Activated CD4-positive, alpha-beta T cell treated with anti-CD3 and anti-CD28 coated beads, Interleukin-2, amount 10 ng/mL, durations not matched to agents 24 days and 14 days (primary cell): ENCODE measurements around the gene PBXIP1. TPM values are rescaled to one million over a fixed set of nuclear protein-coding genes. Genes with fewer than 3 reads are reported as not detected.
"Not testable (repeated sequence)": the region's sequence is repeated elsewhere in the genome, so short reads cannot be mapped to it uniquely, and the experiment has no call there.

Source experiments
- DNase-seq: peaks from one replicate; pipeline ENCODE4 v3.0.0; 2022
- H3K27ac Mint-ChIP-seq: one replicate; pipeline ENCODE4 v1.8.0; 2022; ENCODE audit warnings: mild to moderate bottlenecking, mixed read lengths
- H3K27me3 Mint-ChIP-seq: one replicate; pipeline ENCODE4 v1.8.0; 2022; ENCODE audit warnings: mixed read lengths
- H3K36me3 Mint-ChIP-seq: one replicate; pipeline ENCODE4 v1.8.0; 2022; ENCODE audit warnings: low read depth, mild to moderate bottlenecking, mixed read lengths
- H3K4me1 Mint-ChIP-seq: one replicate; pipeline ENCODE4 v1.8.0; 2021; ENCODE audit warnings: mixed read lengths
- H3K4me3 Mint-ChIP-seq: one replicate; pipeline ENCODE4 v1.8.0; 2022; ENCODE audit warnings: mild to moderate bottlenecking, moderate library complexity, mixed read lengths
- H3K9me3 Mint-ChIP-seq: one replicate; pipeline ENCODE4 v1.8.0; 2021; ENCODE audit warnings: mixed read lengths
- intact Hi-C: fragments of 100-400 bp; cut with micrococcal nuclease; formaldehyde crosslinking; loops from one replicate; pipeline ENCODE4 v1.15.1; 2023
- total RNA-seq: library from RNA; stranded (reverse); gene quantifications from 2 replicates; pipeline ENCODE4 v1.2.3, GENCODE V29; 2022

PBXIP1 gene
- total RNA-seq, 1 donor from 2014 or later = 21.6 TPM

- Mint-ChIP-seq H3K4me3 (no peak overlapping the region), H3K4me1 (peaks cover 16% of the 10 kb centered on the region), H3K27ac (no peak overlapping the region), H3K27me3 (no peaks in the 10 kb centered on the region), H3K9me3 (no peaks in the 10 kb centered on the region), H3K36me3 (peaks cover 34% of the 10 kb centered on the region)
- intact Hi-C loops = no loop called here
- peak; percentile 70 for DNase-seq
Observed at GRCh38 chr1:154988058-154988954, 32.4 kb upstream of the PBXIP1 start.

- H3K4me1 Mint-ChIP-seq = peaks cover 16% of the 10 kb centered on the region
- H3K9me3 Mint-ChIP-seq = no peaks in the 10 kb centered on the region
- H3K27ac Mint-ChIP-seq = no peak overlapping the region
- intact Hi-C loops = no loop called here
- H3K4me3 Mint-ChIP-seq = no peak overlapping the region
- peaks cover 32% of the 10 kb centered on the region for H3K36me3 Mint-ChIP-seq
- DNase-seq = no peak
- no peaks in the 10 kb centered on the region for H3K27me3 Mint-ChIP-seq
Observed at GRCh38 chr1:154987326-154987725, 31.4 kb upstream of the PBXIP1 start.

- H3K9me3 Mint-ChIP-seq, H3K4me3 Mint-ChIP-seq, H3K27me3 Mint-ChIP-seq, H3K27ac Mint-ChIP-seq, DNase-seq, intact Hi-C loops: not testable (repeated sequence)
- H3K36me3 Mint-ChIP-seq = peaks cover 32% of the 10 kb centered on the region
- peaks cover 16% of the 10 kb centered on the region for H3K4me1 Mint-ChIP-seq
Observed at GRCh38 chr1:154986736-154987135, 30.8 kb upstream of the PBXIP1 start.

GRCh38 chr1:154983776-154984466, 28.0 kb upstream of the PBXIP1 start:
- peak; percentile 64 for DNase-seq
- intact Hi-C loops = loop anchor here (1.0 to 5.0 kb wide), 6 partner anchors 10 to 208 kb away; partner anchors contain the start of genes ADAM15, CKS1B, KRTCAP2 and SLC50A1
- peak overlapping the region; percentile 8 for H3K27ac Mint-ChIP-seq

GRCh38 chr1:154982897-154983648, 27.2 kb upstream of the PBXIP1 start, which contains the start of gene FLAD1:
FLAD1 (plus strand) TSS chr1:154983344; CDS start chr1:154983695, 351 bp downstream.
- H3K4me1 Mint-ChIP-seq = peaks cover 11% of the 10 kb centered on the region
- intact Hi-C loops = loop anchor here (1.0 to 5.0 kb wide), 6 partner anchors 9 to 209 kb away; partner anchors contain the start of genes ADAM15, CKS1B, KRTCAP2 and SLC50A1
- DNase-seq = peak; percentile 99
- no peaks in the 10 kb centered on the region for H3K27me3 Mint-ChIP-seq
- no peak within 1 kb of the TSS for H3K4me3 Mint-ChIP-seq
- H3K36me3 Mint-ChIP-seq = peaks cover 21% of the 10 kb centered on the region
- H3K27ac Mint-ChIP-seq = peak within 1 kb of the TSS; percentile 8
- H3K9me3 Mint-ChIP-seq = no peaks in the 10 kb centered on the region

More at GRCh38 chr1:154983776-154984466, 28.0 kb upstream of the PBXIP1 start:
- H3K4me3 Mint-ChIP-seq = no peak overlapping the region
- H3K27me3 Mint-ChIP-seq = no peaks in the 10 kb centered on the region
- no peaks in the 10 kb centered on the region for H3K9me3 Mint-ChIP-seq
- H3K4me1 Mint-ChIP-seq = peaks cover 16% of the 10 kb centered on the region
- H3K36me3 Mint-ChIP-seq = peaks cover 29% of the 10 kb centered on the region

- H3K4me1 Mint-ChIP-seq = peaks cover 16% of the 10 kb centered on the region
- no peak overlapping the region for H3K27ac Mint-ChIP-seq
- no peak for DNase-seq
- H3K4me3 Mint-ChIP-seq = no peak overlapping the region
- intact Hi-C loops = loop anchor here (2.0 to 5.0 kb wide), 4 partner anchors 68 to 210 kb away; partner anchors contain the start of genes ADAM15, KRTCAP2, SLC50A1 and TRIM46
- no peaks in the 10 kb centered on the region for H3K27me3 Mint-ChIP-seq
- no peaks in the 10 kb centered on the region for H3K9me3 Mint-ChIP-seq
- peaks cover 23% of the 10 kb centered on the region for H3K36me3 Mint-ChIP-seq
Observed at GRCh38 chr1:154982341-154982740, 26.4 kb upstream of the PBXIP1 start.

- Mint-ChIP-seq H3K27me3 (no peaks in the 10 kb centered on the region), H3K4me1 (peaks cover 17% of the 10 kb centered on the region), H3K27ac (no peak overlapping the region), H3K4me3 (no peak overlapping the region), H3K9me3 (no peaks in the 10 kb centered on the region), H3K36me3 (peaks cover 26% of the 10 kb centered on the region)
- intact Hi-C loops = loop anchor here (10.0 kb wide), 1 partner anchor 1526 kb away; the partner anchor contains the start of gene MEF2D
- DNase-seq = no peak
Observed at GRCh38 chr1:154978360-154978759, 22.5 kb upstream of the PBXIP1 start.

GRCh38 chr1:154977762-154978161, 21.9 kb upstream of the PBXIP1 start:
- H3K4me3 Mint-ChIP-seq = peak overlapping the region; percentile 42
- not testable (repeated sequence) for H3K27ac Mint-ChIP-seq
- intact Hi-C loops = loop anchor here (10.0 kb wide), 1 partner anchor 1527 kb away; the partner anchor contains the start of gene MEF2D

GRCh38 chr1:154975409-154976059, 19.6 kb upstream of the PBXIP1 start:
- Mint-ChIP-seq H3K27me3 (no peaks in the 10 kb centered on the region), H3K36me3 (peaks cover 28% of the 10 kb centered on the region), H3K4me3 (no peak overlapping the region), H3K27ac (no peak overlapping the region), H3K4me1 (peaks cover 37% of the 10 kb centered on the region), H3K9me3 (no peaks in the 10 kb centered on the region)
- peak; percentile 91 for DNase-seq
- intact Hi-C loops = loop anchor here (2.0 to 10.0 kb wide), 2 partner anchors 39 to 1529 kb away; partner anchors contain the start of genes MEF2D and PMVK

More at GRCh38 chr1:154977762-154978161, 21.9 kb upstream of the PBXIP1 start:
- not testable (repeated sequence) for DNase-seq, H3K9me3 Mint-ChIP-seq, H3K27me3 Mint-ChIP-seq
- peaks cover 21% of the 10 kb centered on the region for H3K4me1 Mint-ChIP-seq
- H3K36me3 Mint-ChIP-seq = peaks cover 26% of the 10 kb centered on the region

GRCh38 chr1:154974808-154975408, 19.0 kb upstream of the PBXIP1 start:
- Mint-ChIP-seq H3K4me1 (peaks cover 37% of the 10 kb centered on the region), H3K36me3 (peaks cover 26% of the 10 kb centered on the region), H3K9me3 (no peaks in the 10 kb centered on the region), H3K4me3 (no peak overlapping the region), H3K27me3 (no peaks in the 10 kb centered on the region), H3K27ac (no peak overlapping the region)
- DNase-seq = peak; percentile 98
- intact Hi-C loops = loop anchor here (1.0 to 10.0 kb wide), 10 partner anchors 8 to 1530 kb away; partner anchors contain the start of genes EFNA4, FLAD1, MEF2D and PBXIP1

GRCh38 chr1:154974102-154974807, 18.4 kb upstream of the PBXIP1 start, which contains the start of gene CKS1B:
CKS1B (plus strand) TSS chr1:154974681; CDS start chr1:154974746, 65 bp downstream.
- H3K9me3 Mint-ChIP-seq = no peaks in the 10 kb centered on the region

More at GRCh38 chr1:154974102-154974807, 18.4 kb upstream of the PBXIP1 start, which contains the start of gene CKS1B:
- no peak within 1 kb of the TSS for H3K27ac Mint-ChIP-seq
- H3K4me1 Mint-ChIP-seq = peaks cover 39% of the 10 kb centered on the region
- H3K27me3 Mint-ChIP-seq = no peaks in the 10 kb centered on the region
- H3K36me3 Mint-ChIP-seq = peaks cover 28% of the 10 kb centered on the region
- intact Hi-C loops = loop anchor here (1.0 to 10.0 kb wide), 10 partner anchors 9 to 1531 kb away; partner anchors contain the start of genes EFNA4, FLAD1, MEF2D and PBXIP1
- H3K4me3 Mint-ChIP-seq = no peak within 1 kb of the TSS
- peak; percentile 98 for DNase-seq
